Measurements from ENCODE around the gene NCKAP5.

The NCKAP5 gene

GRCh38 chr2:133496501-133497269 lies 71.6 kb downstream of the NCKAP5 start:
- H3K14ac ChIP-seq (ENCODE audit: low read length) = no peak overlapping the region
- no peak overlapping the region for H3K4me3 ChIP-seq (ENCODE audit: low read length in 2 of 2)
- H3K4ac ChIP-seq (ENCODE audit: low read length) = no peak overlapping the region
- no peak overlapping the region for H4K91ac ChIP-seq (ENCODE audit: low read depth, low read length, poor library complexity)
- H3K27me3 ChIP-seq (ENCODE audit: control insufficient read depth in 3 of 3, insufficient read depth in 3 of 3, low read depth in 1 of 3, low read length in 3 of 3) = no peaks in the 10 kb centered on the region
- H3K18ac ChIP-seq (ENCODE audit: low read length) = no peak overlapping the region
- no peak overlapping the region for H3K23ac ChIP-seq (ENCODE audit: low read depth, low read length, poor library complexity)
- DNase-seq (ENCODE audit: low spot score) = no peak
- H3K9ac ChIP-seq (ENCODE audit: low read depth, low read length, poor library complexity) = no peak overlapping the region
- H3K27ac ChIP-seq (replicated peaks; ENCODE audit: low read length) = peak overlapping the region; percentile 71
- H4K8ac ChIP-seq (ENCODE audit: low read depth, low read length) = no peak overlapping the region
- no peak overlapping the region for H2AK5ac ChIP-seq (ENCODE audit: low read depth, low read length)
- H2BK5ac ChIP-seq (ENCODE audit: low read length) = no peak overlapping the region
- WGBS, 2 donors (ENCODE audit: extremely low coverage in 2 of 2, insufficient read length in 2 of 2, insufficient replicate concordance in 1 of 2) = no CpG with 5 or more reads among the region's 3 CpGs
- no peak overlapping the region for H2AFZ ChIP-seq (ENCODE audit: low read length)
- peaks cover 0 to 12% of the 10 kb centered on the region in 2 donors for H3K9me3 ChIP-seq (replicated peaks in 1 of 2; ENCODE audit: control insufficient read depth in 2 of 2, insufficient read depth in 1 of 2, low read depth in 1 of 2, low read length in 2 of 2)
- peaks cover 0 to 75% of the 10 kb centered on the region in 2 donors for H3K36me3 ChIP-seq (replicated peaks in 1 of 2; ENCODE audit: control insufficient read depth in 2 of 2, insufficient read depth in 2 of 2, low read length in 2 of 2)
- peaks cover 14 to 23% of the 10 kb centered on the region in 2 donors for H3K4me1 ChIP-seq (ENCODE audit: control insufficient read depth in 2 of 2, insufficient read depth in 1 of 2, low read depth in 1 of 2, low read length in 2 of 2)
- H2BK12ac ChIP-seq (ENCODE audit: low read length) = no peak overlapping the region
- no peaks in the 10 kb centered on the region for H3K79me1 ChIP-seq (ENCODE audit: low read depth, low read length)
- no peak overlapping the region for H2BK120ac ChIP-seq (ENCODE audit: low read depth, low read length)
- H2BK15ac ChIP-seq (ENCODE audit: low read length) = no peak overlapping the region
- H3K4me2 ChIP-seq (ENCODE audit: insufficient read depth, low read length, poor library complexity, severe bottlenecking) = no peak overlapping the region

- no peak overlapping the region for H3K23ac ChIP-seq (ENCODE audit: low read depth, low read length, poor library complexity)
- peaks cover 14 to 23% of the 10 kb centered on the region in 2 donors for H3K4me1 ChIP-seq (ENCODE audit: control insufficient read depth in 2 of 2, insufficient read depth in 1 of 2, low read depth in 1 of 2, low read length in 2 of 2)
- H3K4me3 ChIP-seq (ENCODE audit: low read length in 2 of 2) = no peak overlapping the region
- H3K9ac ChIP-seq (ENCODE audit: low read depth, low read length, poor library complexity) = no peak overlapping the region
- no peak overlapping the region for H2BK5ac ChIP-seq (ENCODE audit: low read length)
- H2BK120ac ChIP-seq (ENCODE audit: low read depth, low read length) = no peak overlapping the region
- no peak overlapping the region for H3K27ac ChIP-seq (replicated peaks; ENCODE audit: low read length)
- no peaks in the 10 kb centered on the region for H3K27me3 ChIP-seq (ENCODE audit: control insufficient read depth in 3 of 3, insufficient read depth in 3 of 3, low read depth in 1 of 3, low read length in 3 of 3)
- no peak overlapping the region for H2AK5ac ChIP-seq (ENCODE audit: low read depth, low read length)
- H3K4me2 ChIP-seq (ENCODE audit: insufficient read depth, low read length, poor library complexity, severe bottlenecking) = no peak overlapping the region
- H3K9me3 ChIP-seq (replicated peaks in 1 of 2; ENCODE audit: control insufficient read depth in 2 of 2, insufficient read depth in 1 of 2, low read depth in 1 of 2, low read length in 2 of 2) = peaks cover 0 to 14% of the 10 kb centered on the region in 2 donors
- no peak for DNase-seq (ENCODE audit: low spot score)
- H2BK15ac ChIP-seq (ENCODE audit: low read length) = no peak overlapping the region
- H2BK12ac ChIP-seq (ENCODE audit: low read length) = no peak overlapping the region
- no peak overlapping the region for H4K91ac ChIP-seq (ENCODE audit: low read depth, low read length, poor library complexity)
- H3K14ac ChIP-seq (ENCODE audit: low read length) = no peak overlapping the region
- no peak overlapping the region for H2AFZ ChIP-seq (ENCODE audit: low read length)
- no peak overlapping the region for H3K4ac ChIP-seq (ENCODE audit: low read length)
- WGBS, 2 donors (ENCODE audit: extremely low coverage in 2 of 2, insufficient read length in 2 of 2, insufficient replicate concordance in 1 of 2) = no CpG with 5 or more reads among the region's 5 CpGs
- no peaks in the 10 kb centered on the region for H3K79me1 ChIP-seq (ENCODE audit: low read depth, low read length)
- no peak overlapping the region for H3K18ac ChIP-seq (ENCODE audit: low read length)
- no peak overlapping the region for H4K8ac ChIP-seq (ENCODE audit: low read depth, low read length)
- H3K36me3 ChIP-seq (replicated peaks in 1 of 2; ENCODE audit: control insufficient read depth in 2 of 2, insufficient read depth in 2 of 2, low read length in 2 of 2) = peaks cover 0 to 75% of the 10 kb centered on the region in 2 donors
Measured at GRCh38 chr2:133495226-133495625, 73.0 kb downstream of the NCKAP5 start.

GRCh38 chr2:133492719-133493380 lies 75.4 kb downstream of the NCKAP5 start:
- Histone ChIP-seq H2BK5ac (ENCODE audit: low read length) (no peak overlapping the region), H3K27ac (replicated peaks; ENCODE audit: low read length) (no peak overlapping the region), H3K79me1 (ENCODE audit: low read depth, low read length) (no peaks in the 10 kb centered on the region), H3K9me3 (replicated peaks in 1 of 2; ENCODE audit: control insufficient read depth in 2 of 2, insufficient read depth in 1 of 2, low read depth in 1 of 2, low read length in 2 of 2) (peaks cover 0 to 20% of the 10 kb centered on the region in 2 donors), H3K23ac (ENCODE audit: low read depth, low read length, poor library complexity) (no peak overlapping the region), H3K14ac (ENCODE audit: low read length) (no peak overlapping the region), H3K27me3 (ENCODE audit: control insufficient read depth in 3 of 3, insufficient read depth in 3 of 3, low read depth in 1 of 3, low read length in 3 of 3) (no peaks in the 10 kb centered on the region), H2BK15ac (ENCODE audit: low read length) (no peak overlapping the region), H4K8ac (ENCODE audit: low read depth, low read length) (no peak overlapping the region), H3K4me2 (ENCODE audit: insufficient read depth, low read length, poor library complexity, severe bottlenecking) (no peak overlapping the region), H3K18ac (ENCODE audit: low read length) (no peak overlapping the region), H2BK12ac (ENCODE audit: low read length) (no peak overlapping the region), H3K4me1 (ENCODE audit: control insufficient read depth in 2 of 2, insufficient read depth in 1 of 2, low read depth in 1 of 2, low read length in 2 of 2) (peaks cover 9 to 13% of the 10 kb centered on the region in 2 donors), H4K91ac (ENCODE audit: low read depth, low read length, poor library complexity) (no peak overlapping the region), H3K4me3 (ENCODE audit: low read length in 2 of 2) (no peak overlapping the region), H3K9ac (ENCODE audit: low read depth, low read length, poor library complexity) (no peak overlapping the region), H2AK5ac (ENCODE audit: low read depth, low read length) (no peak overlapping the region), H3K36me3 (replicated peaks in 1 of 2; ENCODE audit: control insufficient read depth in 2 of 2, insufficient read depth in 2 of 2, low read length in 2 of 2) (peaks cover 0 to 82% of the 10 kb centered on the region in 2 donors), H2AFZ (ENCODE audit: low read length) (no peak overlapping the region), H2BK120ac (ENCODE audit: low read depth, low read length) (no peak overlapping the region), H3K4ac (ENCODE audit: low read length) (no peak overlapping the region)
- no peak for DNase-seq (ENCODE audit: low spot score)
- WGBS, 2 donors (ENCODE audit: extremely low coverage in 2 of 2, insufficient read length in 2 of 2, insufficient replicate concordance in 1 of 2) = no CpG with 5 or more reads among the region's 2 CpGs

GRCh38 chr2:133490411-133490980 lies 77.8 kb downstream of the NCKAP5 start:
- no peak overlapping the region for H3K18ac ChIP-seq (ENCODE audit: low read length)
- WGBS, 2 donors (ENCODE audit: extremely low coverage in 2 of 2, insufficient read length in 2 of 2, insufficient replicate concordance in 1 of 2) = no CpG with 5 or more reads among the region's 3 CpGs

More at GRCh38 chr2:133490411-133490980, 77.8 kb downstream of the NCKAP5 start:
- DNase-seq (ENCODE audit: low spot score) = no peak
- no peak overlapping the region for H3K4me3 ChIP-seq (ENCODE audit: low read length in 2 of 2)
- H2BK5ac ChIP-seq (ENCODE audit: low read length) = no peak overlapping the region
- H4K8ac ChIP-seq (ENCODE audit: low read depth, low read length) = no peak overlapping the region
- no peak overlapping the region for H3K9ac ChIP-seq (ENCODE audit: low read depth, low read length, poor library complexity)
- no peaks in the 10 kb centered on the region for H3K79me1 ChIP-seq (ENCODE audit: low read depth, low read length)
- no peak overlapping the region for H3K23ac ChIP-seq (ENCODE audit: low read depth, low read length, poor library complexity)
- peaks cover 4 to 12% of the 10 kb centered on the region in 2 donors for H3K4me1 ChIP-seq (ENCODE audit: control insufficient read depth in 2 of 2, insufficient read depth in 1 of 2, low read depth in 1 of 2, low read length in 2 of 2)
- peaks cover 0 to 20% of the 10 kb centered on the region in 2 donors for H3K9me3 ChIP-seq (replicated peaks in 1 of 2; ENCODE audit: control insufficient read depth in 2 of 2, insufficient read depth in 1 of 2, low read depth in 1 of 2, low read length in 2 of 2)
- H3K27ac ChIP-seq (replicated peaks; ENCODE audit: low read length) = no peak overlapping the region
- H2BK120ac ChIP-seq (ENCODE audit: low read depth, low read length) = no peak overlapping the region
- no peak overlapping the region for H2AK5ac ChIP-seq (ENCODE audit: low read depth, low read length)
- no peak overlapping the region for H3K14ac ChIP-seq (ENCODE audit: low read length)
- no peak overlapping the region for H3K4me2 ChIP-seq (ENCODE audit: insufficient read depth, low read length, poor library complexity, severe bottlenecking)
- no peaks in the 10 kb centered on the region for H3K27me3 ChIP-seq (ENCODE audit: control insufficient read depth in 3 of 3, insufficient read depth in 3 of 3, low read depth in 1 of 3, low read length in 3 of 3)
- no peak overlapping the region for H2BK15ac ChIP-seq (ENCODE audit: low read length)
- H3K36me3 ChIP-seq (replicated peaks in 1 of 2; ENCODE audit: control insufficient read depth in 2 of 2, insufficient read depth in 2 of 2, low read length in 2 of 2) = peaks cover 0 to 81% of the 10 kb centered on the region in 2 donors
- H2BK12ac ChIP-seq (ENCODE audit: low read length) = no peak overlapping the region
- no peak overlapping the region for H4K91ac ChIP-seq (ENCODE audit: low read depth, low read length, poor library complexity)
- H3K4ac ChIP-seq (ENCODE audit: low read length) = no peak overlapping the region
- no peak overlapping the region for H2AFZ ChIP-seq (ENCODE audit: low read length)
